Measurements from ENCODE around the gene TRIM62. TPM values are rescaled to one million over a fixed set of nuclear protein-coding genes. Genes with fewer than 3 reads are reported as not detected.
"Not testable (repeated sequence)": the region's sequence is repeated elsewhere in the genome, so short reads cannot be mapped to it uniquely, and the experiment has no call there.

TRIM62 gene
- total RNA-seq, 1 experiment from 2014 or later: 17.6 TPM

DNA sequence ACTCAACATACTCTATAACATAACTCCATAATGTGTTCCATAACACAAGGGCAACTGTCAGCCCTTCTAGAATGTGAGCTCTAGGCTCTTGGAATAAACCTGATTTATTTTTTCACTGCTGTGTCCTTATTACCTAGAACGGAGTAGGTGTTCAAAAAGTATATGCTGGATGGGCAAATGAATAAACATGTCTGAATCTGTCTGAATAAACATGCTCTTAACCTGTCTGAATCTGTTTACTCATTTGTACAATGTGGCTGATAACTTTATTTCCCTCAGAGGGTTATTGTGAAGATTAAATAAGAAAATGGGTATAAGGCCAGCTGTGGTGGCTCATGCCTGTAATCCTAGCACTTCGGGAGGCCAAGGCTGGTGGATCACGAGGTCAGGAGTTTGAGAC is 58.6 kb downstream of the TRIM62 start:
- H3K27ac ChIP-seq: no peak overlapping the region
- no peak for DNase-seq
- no peaks in the 10 kb centered on the region for H3K9me3 ChIP-seq (replicated peaks)
- no peak overlapping the region for H3K4me3 ChIP-seq
- no peaks in the 10 kb centered on the region for H3K27me3 ChIP-seq
- H3K4me1 ChIP-seq: 0 out of 2 replicates have a peak, but pooled peaks cover 2% of the 10 kb centered on the region
- H3K36me3 ChIP-seq: no peaks in the 10 kb centered on the region

DNA sequence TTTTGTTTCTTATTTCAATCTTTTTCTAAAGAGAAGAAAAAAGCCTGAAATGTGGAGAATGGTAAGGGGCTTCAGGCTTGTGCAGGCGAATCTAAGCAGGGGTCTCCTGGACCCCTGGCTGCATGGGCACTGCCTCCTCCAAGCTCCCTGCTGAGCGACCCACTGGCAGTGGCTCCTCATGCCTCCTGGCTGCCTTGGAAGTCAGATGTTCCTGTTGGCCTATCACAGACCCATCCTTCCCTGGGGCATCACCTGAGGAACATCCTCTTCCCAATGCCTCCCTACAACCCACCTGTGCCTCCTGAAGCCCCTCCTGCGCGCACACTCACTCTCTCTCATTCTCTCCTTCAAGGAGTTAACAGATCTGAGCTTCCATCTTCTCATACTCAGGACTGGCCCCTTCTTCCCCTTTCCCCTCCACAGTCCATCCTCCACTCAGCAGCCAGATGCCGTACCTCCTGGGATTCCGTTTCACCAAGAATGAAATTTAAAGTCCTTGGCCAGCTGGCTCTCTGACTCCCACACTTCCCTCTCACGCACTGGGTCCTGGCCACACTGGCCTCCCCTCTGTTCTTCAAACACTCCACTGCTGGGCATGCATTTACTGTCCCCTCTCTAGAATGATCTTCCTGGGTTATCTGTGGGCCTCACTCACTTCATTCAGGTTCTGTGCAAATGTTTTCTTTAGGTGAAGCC is 59.2 kb downstream of the TRIM62 start:
- Histone ChIP-seq H3K4me1 (no peaks in the 10 kb centered on the region), H3K27me3 (no peaks in the 10 kb centered on the region), H3K36me3 (no peaks in the 10 kb centered on the region), H3K4me3 (no peak overlapping the region), H3K27ac (no peak overlapping the region), H3K9me3 (replicated peaks) (no peaks in the 10 kb centered on the region)
- DNase-seq: no peak

DNA sequence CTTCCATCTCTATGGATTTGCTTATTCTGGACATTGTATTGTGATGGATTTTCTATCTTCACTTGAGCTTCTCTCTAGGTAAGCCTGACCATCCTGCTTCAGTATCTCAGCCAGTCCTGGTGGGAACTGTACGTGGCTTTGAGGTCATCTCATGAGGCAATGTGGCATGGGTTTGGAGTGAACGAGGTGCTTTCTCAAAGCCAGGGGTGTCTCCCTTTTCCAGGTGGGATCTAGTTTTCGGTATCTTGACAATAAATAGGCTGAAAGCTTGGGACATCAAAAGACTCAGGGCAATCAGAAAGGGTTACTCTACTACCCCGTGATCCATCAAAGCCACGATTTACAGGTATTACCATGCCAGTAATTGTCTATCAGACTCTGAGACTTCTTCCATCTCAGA is 60.1 kb downstream of the TRIM62 start:
- Histone ChIP-seq H3K36me3 (no peaks in the 10 kb centered on the region), H3K27ac (no peak overlapping the region), H3K4me1 (no peaks in the 10 kb centered on the region), H3K27me3 (no peaks in the 10 kb centered on the region), H3K9me3 (replicated peaks) (no peaks in the 10 kb centered on the region), H3K4me3 (no peak overlapping the region)
- DNase-seq: no peak

DNA sequence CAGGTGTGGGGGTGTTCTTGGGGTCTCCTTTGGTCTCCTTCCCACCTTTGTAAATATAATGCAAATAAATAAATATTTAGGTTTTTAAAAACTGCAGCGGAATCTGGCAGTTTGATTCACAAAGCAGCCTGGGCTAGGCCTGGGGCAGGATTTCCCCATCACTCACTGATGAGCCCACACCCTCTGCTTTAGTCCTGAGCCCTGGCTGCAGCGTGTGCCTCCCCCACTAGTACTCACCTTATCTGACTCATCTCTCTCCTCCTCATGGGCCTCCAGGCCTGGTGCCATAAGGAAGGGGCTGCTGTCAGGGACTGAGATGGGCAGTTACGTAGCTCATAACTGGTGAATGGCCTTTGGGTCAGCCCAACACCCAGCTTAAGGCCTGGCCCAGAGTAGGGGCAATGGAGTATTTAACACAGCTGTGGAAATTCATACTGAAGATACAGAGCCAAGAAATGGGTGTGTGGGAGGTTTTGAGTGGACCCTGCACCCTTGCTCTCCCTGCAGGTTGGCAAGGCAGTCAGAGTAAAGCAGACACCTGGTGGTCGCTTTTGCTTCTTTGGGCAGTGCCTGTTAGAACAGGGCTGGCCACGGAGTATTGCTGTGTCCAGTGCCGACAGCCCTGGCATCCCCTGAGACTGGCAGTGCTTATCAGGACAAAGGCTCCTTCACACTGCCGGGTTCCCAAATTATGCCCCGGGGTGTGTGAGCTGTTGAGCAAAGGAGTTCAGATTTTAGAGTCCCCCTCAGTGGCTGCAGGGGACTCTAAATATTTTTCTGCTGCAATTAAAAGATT is 61.2 kb downstream of the TRIM62 start:
- no peak overlapping the region for H3K4me3 ChIP-seq

DNA sequence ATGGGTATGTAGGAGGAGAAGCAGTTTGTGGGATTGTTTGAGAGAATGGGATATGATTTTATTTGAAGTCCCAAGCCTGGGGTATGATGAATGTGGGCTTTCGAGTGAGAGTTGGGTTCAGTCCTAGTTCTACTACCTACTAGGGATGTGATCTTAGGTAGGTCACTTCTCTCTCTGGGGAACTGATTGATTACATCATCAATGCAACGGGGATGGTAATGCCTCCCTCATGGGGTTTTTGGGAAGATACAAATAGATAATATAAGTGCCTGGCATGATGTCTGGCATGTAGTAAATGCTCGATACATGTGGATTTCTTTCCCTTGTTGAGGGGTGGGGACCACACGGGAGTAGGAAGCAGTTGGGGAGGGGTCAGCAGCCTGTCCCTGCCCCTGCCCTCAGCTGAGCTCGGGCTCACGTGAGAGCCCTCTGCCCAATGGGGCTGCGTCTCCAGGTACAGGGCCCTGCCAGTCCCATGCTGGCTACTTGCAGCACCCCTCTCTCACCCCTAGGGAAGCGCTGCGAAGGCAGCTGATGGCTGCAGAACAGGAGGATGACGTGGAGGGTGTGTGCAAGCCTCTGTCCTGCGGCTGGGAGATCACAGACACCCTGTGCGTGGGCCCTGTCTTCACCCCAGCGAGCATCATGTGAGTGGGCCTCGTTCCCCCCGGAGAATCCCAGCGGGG is 62.2 kb downstream of the TRIM62 start:
- Histone ChIP-seq H3K4me3 (no peak overlapping the region), H3K4me1 (no peaks in the 10 kb centered on the region), H3K36me3 (no peaks in the 10 kb centered on the region), H3K27me3 (no peaks in the 10 kb centered on the region), H3K27ac (no peak overlapping the region), H3K9me3 (replicated peaks) (no peaks in the 10 kb centered on the region)
- no peak for DNase-seq

More for the DNA sequence above, 61.2 kb downstream of the TRIM62 start:
- Histone ChIP-seq H3K27ac (no peak overlapping the region), H3K36me3 (no peaks in the 10 kb centered on the region), H3K27me3 (no peaks in the 10 kb centered on the region), H3K9me3 (replicated peaks) (no peaks in the 10 kb centered on the region), H3K4me1 (no peaks in the 10 kb centered on the region)
- DNase-seq: no peak

DNA sequence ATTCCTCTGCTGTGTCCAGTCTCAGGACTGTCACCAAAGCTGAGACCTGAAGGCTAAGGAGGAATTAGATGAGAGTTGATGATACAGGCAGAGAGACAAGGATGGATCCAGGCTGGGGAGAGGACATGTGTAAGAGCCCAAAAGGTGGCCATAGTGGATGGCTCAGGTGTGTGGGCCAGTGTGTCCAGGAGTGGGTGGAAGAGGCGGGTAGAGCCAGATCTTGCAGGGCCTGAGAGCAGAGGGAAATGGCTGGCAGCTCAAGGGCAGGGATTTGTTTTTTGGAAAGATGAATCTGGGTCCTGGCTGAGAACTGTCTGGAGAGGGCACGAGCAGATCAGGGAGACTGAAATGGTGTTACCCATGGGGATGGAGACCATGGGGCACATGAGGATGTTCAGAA is 62.8 kb downstream of the TRIM62 start:
- H3K4me1 ChIP-seq: no peaks in the 10 kb centered on the region
- no peaks in the 10 kb centered on the region for H3K9me3 ChIP-seq (replicated peaks)
- H3K27ac ChIP-seq: no peak overlapping the region
- no peak for DNase-seq
- H3K4me3 ChIP-seq: no peak overlapping the region
- no peaks in the 10 kb centered on the region for H3K27me3 ChIP-seq
- H3K36me3 ChIP-seq: no peaks in the 10 kb centered on the region

DNA sequence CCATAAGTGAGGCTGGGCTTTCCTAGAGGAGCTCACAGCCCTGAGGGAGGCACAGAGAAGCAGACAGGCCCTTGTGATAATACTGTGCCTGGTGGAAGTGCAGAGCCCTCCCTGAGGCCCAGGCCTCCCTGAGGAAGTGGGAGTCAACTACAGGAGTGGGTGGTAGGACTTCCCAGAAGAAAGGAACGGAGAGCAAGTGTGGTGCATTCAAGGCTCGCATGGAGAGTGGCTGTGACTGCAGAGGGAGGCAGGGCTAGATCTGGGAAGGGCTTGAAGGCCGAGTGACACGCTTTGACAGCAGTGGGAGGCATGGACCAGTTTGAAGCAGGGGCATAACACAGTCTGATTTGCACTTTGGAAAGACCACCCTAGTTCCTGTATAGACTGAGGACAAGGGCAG is 63.6 kb downstream of the TRIM62 start:
- no peak overlapping the region for H3K4me3 ChIP-seq
- no peaks in the 10 kb centered on the region for H3K4me1 ChIP-seq
- no peak for DNase-seq
- H3K36me3 ChIP-seq: no peaks in the 10 kb centered on the region
- no peaks in the 10 kb centered on the region for H3K27me3 ChIP-seq
- H3K9me3 ChIP-seq (replicated peaks): no peaks in the 10 kb centered on the region
- no peak overlapping the region for H3K27ac ChIP-seq

DNA sequence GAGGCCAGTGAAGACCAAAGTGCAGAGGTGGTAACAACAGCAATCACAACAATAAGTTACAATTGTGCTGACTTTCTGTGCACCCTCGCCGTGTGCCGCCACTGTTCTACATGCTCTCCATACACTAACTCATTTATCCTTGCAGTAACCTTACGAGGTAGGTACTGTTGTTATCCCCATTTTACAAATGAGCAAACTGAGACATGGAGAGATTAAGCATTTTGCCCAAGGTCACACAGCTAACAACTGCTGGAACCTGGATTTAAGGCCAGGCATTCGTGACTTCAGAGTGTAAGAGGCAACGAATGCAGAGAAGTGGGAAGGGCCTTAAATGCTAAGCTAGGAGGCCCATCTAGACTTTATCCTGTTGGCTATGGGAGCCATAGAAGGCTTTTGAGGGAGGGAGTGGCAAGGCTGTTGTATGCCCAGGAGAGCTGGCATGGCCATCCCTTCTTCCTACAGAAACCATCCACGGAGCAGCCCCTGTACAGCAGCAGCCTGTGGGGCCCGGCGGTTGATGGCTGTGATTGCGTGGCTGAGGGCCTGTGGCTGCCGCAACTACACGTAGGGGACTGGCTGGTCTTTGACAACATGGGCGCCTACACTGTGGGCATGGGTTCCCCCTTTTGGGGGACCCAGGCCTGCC is 64.3 kb downstream of the TRIM62 start:
- H3K4me1 ChIP-seq: no peaks in the 10 kb centered on the region
- no peak overlapping the region for H3K4me3 ChIP-seq
- DNase-seq: no peak
- no peaks in the 10 kb centered on the region for H3K27me3 ChIP-seq
- no peak overlapping the region for H3K27ac ChIP-seq
- H3K36me3 ChIP-seq: no peaks in the 10 kb centered on the region
- H3K9me3 ChIP-seq (replicated peaks): no peaks in the 10 kb centered on the region

DNA sequence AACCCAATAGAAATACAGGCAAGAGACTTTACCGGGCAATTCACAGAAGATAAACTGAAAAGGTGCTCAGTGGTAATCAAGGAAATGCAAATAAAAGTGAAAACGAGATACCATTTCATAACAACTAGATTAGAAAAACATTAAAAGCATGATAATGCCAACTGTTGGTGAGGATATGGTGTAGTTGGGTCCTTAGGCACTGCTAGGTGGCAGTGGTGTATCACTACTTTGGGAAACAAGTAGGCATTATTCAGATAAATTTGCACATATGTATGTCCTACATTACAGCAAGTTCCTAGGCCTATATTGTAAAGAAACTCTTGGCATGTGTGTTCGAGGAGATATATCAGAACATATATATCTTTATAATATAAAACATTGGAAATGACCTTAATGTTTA is 69.9 kb downstream of the TRIM62 start:
- peak in 1 of 2 experiments; percentile 41 for DNase-seq
- Histone ChIP-seq H3K36me3 (0 out of 2 replicates have a peak, but pooled peaks cover 3% of the 10 kb centered on the region), H3K9me3 (replicated peaks) (peaks cover 16% of the 10 kb centered on the region), H3K27ac (no peak overlapping the region), H3K4me1 (no peaks in the 10 kb centered on the region), H3K4me3 (no peak overlapping the region), H3K27me3 (no peaks in the 10 kb centered on the region)

DNA sequence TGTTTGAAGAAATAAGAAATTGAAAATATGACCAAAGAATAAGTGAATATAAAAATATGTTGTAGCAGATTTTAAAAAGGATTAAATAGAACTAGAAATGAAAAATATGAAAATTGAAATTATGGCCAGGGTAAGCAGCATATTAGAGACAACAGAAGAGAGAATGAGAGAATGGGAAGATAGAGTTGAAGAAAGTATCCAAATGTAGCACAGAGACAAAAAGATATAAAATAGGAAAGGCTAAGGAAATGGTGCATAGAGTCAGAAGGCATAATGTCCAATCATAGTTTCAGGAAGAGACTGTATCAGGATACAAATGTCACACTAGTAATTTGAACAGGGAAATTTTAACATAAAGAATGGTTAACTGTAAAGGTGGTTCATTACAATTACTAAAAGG is 71.4 kb downstream of the TRIM62 start:
- Histone ChIP-seq H3K27ac (no peak overlapping the region), H3K27me3 (no peaks in the 10 kb centered on the region), H3K4me3 (no peak overlapping the region), H3K36me3 (peaks cover 5% of the 10 kb centered on the region; the same call in 1 of the 2 replicates), H3K4me1 (no peaks in the 10 kb centered on the region), H3K9me3 (replicated peaks) (peaks cover 20% of the 10 kb centered on the region)
- no peak for DNase-seq

DNA sequence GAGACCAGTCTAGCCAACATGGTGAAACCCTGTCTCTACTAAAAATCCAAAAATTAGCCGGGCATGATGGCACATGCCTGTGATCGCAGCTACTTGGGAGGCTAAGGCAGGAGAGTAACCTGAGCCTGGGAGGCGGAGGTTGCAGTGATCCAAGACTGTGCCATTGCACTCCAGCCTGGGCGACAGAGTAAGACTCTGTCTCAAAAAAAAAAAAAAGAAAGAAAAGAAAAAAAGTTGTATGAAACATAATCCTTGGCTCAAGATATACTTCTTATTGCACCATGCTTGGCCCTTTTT is 81.8 kb downstream of the TRIM62 start:
- H3K36me3 ChIP-seq; H3K9me3 ChIP-seq (replicated peaks); H3K27me3 ChIP-seq: not testable (repeated sequence)
- Histone ChIP-seq H3K4me3 (peak overlapping the region; percentile 5; the same call in 1 of the 2 replicates), H3K27ac (peak overlapping the region; percentile 86), H3K4me1 (peaks cover 50% of the 10 kb centered on the region)
- DNase-seq: peak in 1 of 2 experiments; percentile 41

DNA sequence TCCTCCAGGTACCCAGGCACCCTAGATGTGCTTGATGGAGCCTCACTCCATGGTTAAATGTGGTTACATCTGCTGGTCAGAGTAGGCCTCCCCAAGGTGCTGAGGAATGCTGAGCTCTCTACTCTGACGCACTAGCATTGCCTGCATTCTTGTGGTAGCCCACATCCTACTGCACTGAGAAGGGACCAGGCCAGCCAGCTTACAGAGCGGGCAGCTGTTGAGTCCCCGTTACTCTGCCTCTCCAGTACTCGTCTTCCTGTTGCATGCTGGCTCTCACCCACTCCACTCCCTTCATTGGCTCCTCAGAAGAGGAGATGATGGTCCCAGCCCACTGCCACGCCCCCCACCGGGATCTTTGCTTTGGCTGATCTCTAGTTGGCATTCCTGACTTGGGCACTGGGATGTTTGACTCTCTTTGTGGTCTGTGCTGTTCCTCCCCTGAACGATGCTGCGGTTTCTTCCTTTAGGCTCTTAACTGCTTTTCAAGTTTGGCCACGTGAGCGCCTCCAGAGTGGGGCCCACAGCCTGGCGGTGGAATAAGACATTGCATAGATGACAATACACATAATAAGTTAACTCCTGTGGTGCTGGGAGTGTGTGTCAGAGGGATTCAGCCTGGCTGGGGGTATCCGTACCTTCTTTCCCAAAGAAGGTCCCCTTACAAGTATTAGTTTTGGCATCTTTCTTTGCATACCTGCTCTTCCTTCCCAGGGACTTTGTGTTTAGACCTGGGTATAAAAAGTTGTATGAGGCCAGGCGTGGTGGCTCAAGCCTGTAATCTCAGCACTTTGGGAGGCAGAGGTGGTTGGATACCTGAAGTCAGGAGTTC is 82.3 kb downstream of the TRIM62 start:
- Histone ChIP-seq H3K27me3 (no peaks in the 10 kb centered on the region), H3K4me1 (peaks cover 50% of the 10 kb centered on the region), H3K9me3 (replicated peaks) (no peaks in the 10 kb centered on the region), H3K4me3 (peak overlapping the region; percentile 5; the same call in 1 of the 2 replicates), H3K27ac (peak overlapping the region; percentile 86), H3K36me3 (peaks cover 3% of the 10 kb centered on the region; the same call in 1 of the 2 replicates)
- peak; percentile 100 for DNase-seq

DNA sequence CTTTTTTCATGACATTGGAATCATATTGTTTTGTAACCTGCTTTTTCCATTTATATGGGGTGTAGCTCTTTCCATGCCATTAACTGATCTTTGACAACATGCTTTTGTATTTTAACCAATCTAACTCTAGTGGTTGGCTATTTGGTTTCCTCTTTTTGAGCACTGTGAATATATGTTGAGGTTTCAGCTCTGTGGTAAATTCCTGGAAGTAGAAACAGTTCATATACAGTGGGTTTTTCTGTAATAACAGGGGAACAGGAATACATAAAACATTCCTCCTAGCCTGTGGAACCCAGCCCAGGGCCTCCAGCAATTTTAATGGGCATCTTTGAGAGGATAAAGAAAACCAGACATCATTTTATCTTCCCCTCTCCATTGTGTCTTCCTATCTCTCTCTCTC is 83.5 kb downstream of the TRIM62 start:
- Histone ChIP-seq H3K4me3 (no peak overlapping the region), H3K9me3 (replicated peaks) (no peaks in the 10 kb centered on the region), H3K36me3 (peaks cover 3% of the 10 kb centered on the region; the same call in 1 of the 2 replicates), H3K27me3 (no peaks in the 10 kb centered on the region), H3K4me1 (peaks cover 50% of the 10 kb centered on the region), H3K27ac (peak overlapping the region; percentile 86)
- no peak for DNase-seq

DNA sequence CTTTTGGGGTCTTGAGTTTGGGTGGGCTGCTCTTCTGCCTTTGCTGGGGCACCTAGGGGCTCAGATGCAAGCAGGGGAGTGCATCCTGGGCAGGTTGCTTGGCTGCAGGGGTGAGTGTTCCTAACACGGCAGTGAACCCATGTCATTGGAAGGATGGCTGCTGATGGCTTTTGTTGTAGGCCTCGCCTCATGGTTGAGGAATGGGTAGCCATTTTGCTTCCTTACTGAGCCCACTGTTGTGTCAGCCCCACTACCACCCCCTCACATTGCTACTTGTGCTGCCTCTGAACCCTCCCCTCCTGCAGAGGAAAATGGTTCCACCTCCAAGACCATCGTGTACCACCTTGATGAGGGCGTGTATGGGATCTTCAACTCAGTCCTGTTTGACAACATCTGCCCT is 84.1 kb downstream of the TRIM62 start:
- DNase-seq: no peak
- no peak overlapping the region for H3K4me3 ChIP-seq
- H3K9me3 ChIP-seq (replicated peaks): no peaks in the 10 kb centered on the region
- H3K36me3 ChIP-seq: peaks cover 3% of the 10 kb centered on the region; the same call in 1 of the 2 replicates
- H3K27ac ChIP-seq: peak overlapping the region; percentile 86
- peaks cover 50% of the 10 kb centered on the region for H3K4me1 ChIP-seq
- no peaks in the 10 kb centered on the region for H3K27me3 ChIP-seq

All from SJCRH30 (cell line).